ENCODE results near the gene SLX4IP. TPM values are rescaled to one million over a fixed set of nuclear protein-coding genes. Genes with fewer than 3 reads are reported as not detected.
"Not testable (repeated sequence)": the region's sequence is repeated elsewhere in the genome, so short reads cannot be mapped to it uniquely, and the experiment has no call there.

Gene SLX4IP
- total RNA-seq, 2 donors from 2014 or later: 4.0 to 4.6 TPM

DNA sequence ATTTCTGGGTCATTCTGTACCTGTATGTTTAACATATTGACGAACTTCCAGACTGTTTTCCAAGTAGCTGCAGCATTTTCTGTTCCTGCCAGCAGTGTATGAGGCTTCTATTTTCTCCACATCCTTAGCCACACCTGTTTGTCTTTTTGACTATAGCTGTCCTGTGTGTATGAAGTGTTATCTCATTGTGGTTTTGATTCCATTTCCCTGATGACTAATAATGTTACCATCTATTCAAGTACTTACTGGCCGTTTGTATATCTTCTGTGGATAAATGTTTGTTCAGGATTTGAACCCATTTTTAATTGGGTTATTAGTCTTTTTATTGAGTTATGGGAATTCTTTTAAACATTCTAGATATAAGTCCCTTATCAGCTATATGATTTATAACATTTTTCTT is 143.5 kb downstream of the SLX4IP start:
- H3K27ac Mint-ChIP-seq: no peak overlapping the region
- ATAC-seq (no peak), DNase-seq (no peak)
- no peaks in the 10 kb centered on the region for H3K9me3 ChIP-seq (ENCODE audit: control insufficient read depth, low read length, poor library complexity, severe bottlenecking)
- peaks cover 6% of the 10 kb centered on the region for H3K36me3 Mint-ChIP-seq (ENCODE audit: low read depth)
- H3K4me3 Mint-ChIP-seq: no peak overlapping the region
- H3K4me1 Mint-ChIP-seq: peaks cover 5% of the 10 kb centered on the region
- H3K27me3 Mint-ChIP-seq: no peaks in the 10 kb centered on the region

GRCh38 chr20:10579942-10580341 is 144.8 kb downstream of the SLX4IP start:
- H3K4me3 Mint-ChIP-seq: no peak overlapping the region
- no peak overlapping the region for H3K27ac Mint-ChIP-seq
- H3K9me3 ChIP-seq (ENCODE audit: control insufficient read depth, low read length, poor library complexity, severe bottlenecking): no peaks in the 10 kb centered on the region
- peaks cover 5% of the 10 kb centered on the region for H3K4me1 Mint-ChIP-seq
- ATAC-seq: no peak
- no peaks in the 10 kb centered on the region for H3K27me3 Mint-ChIP-seq
- DNase-seq: no peak
- H3K36me3 Mint-ChIP-seq (ENCODE audit: low read depth): peaks cover 3% of the 10 kb centered on the region

GRCh38 chr20:10580700-10581099 is 145.6 kb downstream of the SLX4IP start:
- peaks cover 5% of the 10 kb centered on the region for H3K4me1 Mint-ChIP-seq
- no peak overlapping the region for H3K4me3 Mint-ChIP-seq
- no peaks in the 10 kb centered on the region for H3K27me3 Mint-ChIP-seq
- H3K9me3 ChIP-seq (ENCODE audit: control insufficient read depth, low read length, poor library complexity, severe bottlenecking): no peaks in the 10 kb centered on the region
- ATAC-seq (no peak), DNase-seq (no peak)
- H3K36me3 Mint-ChIP-seq (ENCODE audit: low read depth): peaks cover 5% of the 10 kb centered on the region
- no peak overlapping the region for H3K27ac Mint-ChIP-seq

DNA sequence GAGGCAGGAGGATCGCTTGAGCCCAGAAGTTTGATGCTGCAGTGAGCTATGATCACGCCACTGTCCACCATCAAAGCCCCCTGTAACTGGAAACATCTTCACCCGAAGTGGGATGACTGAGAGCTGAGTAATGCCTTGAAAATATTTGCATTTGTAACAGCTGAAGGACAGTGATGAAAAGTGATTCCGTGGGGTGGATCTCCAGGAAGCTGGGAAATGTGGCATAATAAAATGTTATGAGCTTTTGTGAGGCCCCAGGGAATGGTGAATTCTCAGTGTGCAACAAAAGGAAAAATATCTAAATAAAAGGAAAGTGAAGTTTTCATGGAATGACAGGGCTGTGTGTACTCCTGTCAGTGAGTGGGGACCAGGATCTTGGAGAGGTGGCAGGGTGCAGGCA is 146.7 kb downstream of the SLX4IP start:
- Mint-ChIP-seq H3K4me1 (peaks cover 5% of the 10 kb centered on the region), H3K27me3 (no peaks in the 10 kb centered on the region), H3K4me3 (no peak overlapping the region), H3K36me3 (ENCODE audit: low read depth) (peaks cover 5% of the 10 kb centered on the region), H3K27ac (no peak overlapping the region)
- H3K9me3 ChIP-seq (ENCODE audit: control insufficient read depth, low read length, poor library complexity, severe bottlenecking): no peaks in the 10 kb centered on the region
- ATAC-seq (no peak), DNase-seq (no peak)

GRCh38 chr20:10584371-10584770 is 149.3 kb downstream of the SLX4IP start:
- no peaks in the 10 kb centered on the region for H3K27me3 Mint-ChIP-seq
- peaks cover 10% of the 10 kb centered on the region for H3K4me1 Mint-ChIP-seq
- peaks cover 5% of the 10 kb centered on the region for H3K36me3 Mint-ChIP-seq (ENCODE audit: low read depth)
- DNase-seq (no peak), ATAC-seq (no peak)
- H3K27ac Mint-ChIP-seq: no peak overlapping the region
- H3K9me3 ChIP-seq (ENCODE audit: control insufficient read depth, low read length, poor library complexity, severe bottlenecking): no peaks in the 10 kb centered on the region
- no peak overlapping the region for H3K4me3 Mint-ChIP-seq

GRCh38 chr20:10585308-10585707 is 150.2 kb downstream of the SLX4IP start:
- DNase-seq (no peak), ATAC-seq (no peak)
- peaks cover 4% of the 10 kb centered on the region for H3K36me3 Mint-ChIP-seq (ENCODE audit: low read depth)
- H3K4me1 Mint-ChIP-seq: peaks cover 8% of the 10 kb centered on the region
- no peaks in the 10 kb centered on the region for H3K9me3 ChIP-seq (ENCODE audit: control insufficient read depth, low read length, poor library complexity, severe bottlenecking)
- no peaks in the 10 kb centered on the region for H3K27me3 Mint-ChIP-seq
- no peak overlapping the region for H3K4me3 Mint-ChIP-seq
- no peak overlapping the region for H3K27ac Mint-ChIP-seq

DNA sequence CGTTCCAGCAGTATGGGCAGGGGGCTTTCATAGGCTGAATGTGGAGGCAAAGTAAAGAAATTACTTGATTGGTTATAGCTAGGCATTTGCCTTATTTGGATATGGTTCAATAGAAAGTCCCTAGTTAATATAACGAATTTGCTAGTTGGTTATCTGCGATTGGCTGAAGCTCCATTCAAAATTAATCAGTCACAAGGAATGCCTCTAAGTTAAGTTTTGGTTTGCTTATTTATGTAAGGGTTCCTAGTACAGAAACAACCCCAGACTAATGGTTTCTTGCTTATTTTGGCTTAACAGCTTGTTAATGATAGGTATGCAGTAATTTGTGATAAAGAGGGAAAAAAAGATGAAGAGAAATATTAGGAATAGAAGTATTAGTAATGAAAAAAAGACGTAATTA is 151.2 kb downstream of the SLX4IP start:
- H3K9me3 ChIP-seq (ENCODE audit: control insufficient read depth, low read length, poor library complexity, severe bottlenecking): no peaks in the 10 kb centered on the region
- peaks cover 2% of the 10 kb centered on the region for H3K36me3 Mint-ChIP-seq (ENCODE audit: low read depth)

DNA sequence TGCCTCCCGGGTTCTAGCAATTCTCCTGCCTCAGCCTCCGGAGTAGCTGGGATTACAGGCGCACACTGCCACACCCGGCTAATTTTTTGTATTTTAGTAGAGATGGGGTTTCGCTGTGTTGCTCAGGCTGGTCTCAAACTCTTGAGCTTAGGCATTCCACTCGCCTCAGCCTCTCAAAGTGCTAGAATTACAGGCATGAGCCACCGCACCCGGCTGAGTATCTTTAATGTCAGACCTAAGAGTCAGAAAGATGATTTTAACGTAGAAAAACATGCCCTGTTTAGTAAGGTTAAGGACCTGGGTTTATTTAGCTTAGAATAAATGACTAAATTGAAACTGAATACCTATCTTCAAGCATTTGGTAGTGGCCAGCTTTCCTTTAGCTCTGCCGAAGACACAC is 155.3 kb downstream of the SLX4IP start:
- H3K4me3 Mint-ChIP-seq; DNase-seq; H3K27me3 Mint-ChIP-seq; H3K36me3 Mint-ChIP-seq (ENCODE audit: low read depth); H3K9me3 ChIP-seq (ENCODE audit: control insufficient read depth, low read length, poor library complexity, severe bottlenecking); H3K27ac Mint-ChIP-seq; ATAC-seq: not testable (repeated sequence)
- peaks cover 11% of the 10 kb centered on the region for H3K4me1 Mint-ChIP-seq

More for the DNA sequence above, 151.2 kb downstream of the SLX4IP start:
- Mint-ChIP-seq H3K27me3 (no peaks in the 10 kb centered on the region), H3K4me3 (no peak overlapping the region), H3K27ac (no peak overlapping the region), H3K4me1 (peaks cover 8% of the 10 kb centered on the region)
- DNase-seq (no peak), ATAC-seq (no peak)

DNA sequence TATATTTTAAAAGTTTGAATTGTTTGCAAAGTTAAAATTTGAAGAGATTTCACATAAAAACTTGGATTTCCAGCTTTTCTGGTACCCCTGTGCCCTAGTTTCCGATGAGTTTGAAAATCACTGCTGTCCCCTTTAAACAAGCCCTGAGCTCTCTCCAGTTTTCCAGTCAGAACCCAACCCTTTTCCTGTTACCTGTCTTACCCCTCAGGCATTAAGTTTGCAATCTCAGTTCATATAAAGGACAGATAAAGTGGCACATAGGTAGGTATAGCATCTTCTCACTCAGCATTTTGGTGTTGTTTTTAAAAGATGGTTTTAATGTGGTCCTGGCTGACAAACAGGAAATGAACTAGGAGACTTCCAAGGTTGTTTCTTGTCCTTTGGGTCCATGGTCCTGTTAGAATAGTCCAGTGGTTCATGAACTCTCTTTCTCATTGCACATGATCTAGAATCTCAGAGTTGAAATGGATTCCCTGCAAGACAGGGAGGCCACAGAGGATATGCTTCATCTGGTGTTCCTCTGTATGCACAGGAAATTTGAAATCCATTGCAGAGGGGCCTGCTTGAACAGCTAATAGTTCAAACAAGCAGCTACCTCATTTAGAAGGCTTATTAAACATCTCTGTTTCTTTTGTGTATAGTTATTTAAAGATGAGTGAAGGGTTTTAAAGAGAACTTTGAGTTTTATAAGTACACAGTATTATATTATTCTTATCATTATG is 156.0 kb downstream of the SLX4IP start:
- H3K27ac Mint-ChIP-seq: no peak overlapping the region
- no peak for ATAC-seq
- no peak overlapping the region for H3K4me3 Mint-ChIP-seq

DNA sequence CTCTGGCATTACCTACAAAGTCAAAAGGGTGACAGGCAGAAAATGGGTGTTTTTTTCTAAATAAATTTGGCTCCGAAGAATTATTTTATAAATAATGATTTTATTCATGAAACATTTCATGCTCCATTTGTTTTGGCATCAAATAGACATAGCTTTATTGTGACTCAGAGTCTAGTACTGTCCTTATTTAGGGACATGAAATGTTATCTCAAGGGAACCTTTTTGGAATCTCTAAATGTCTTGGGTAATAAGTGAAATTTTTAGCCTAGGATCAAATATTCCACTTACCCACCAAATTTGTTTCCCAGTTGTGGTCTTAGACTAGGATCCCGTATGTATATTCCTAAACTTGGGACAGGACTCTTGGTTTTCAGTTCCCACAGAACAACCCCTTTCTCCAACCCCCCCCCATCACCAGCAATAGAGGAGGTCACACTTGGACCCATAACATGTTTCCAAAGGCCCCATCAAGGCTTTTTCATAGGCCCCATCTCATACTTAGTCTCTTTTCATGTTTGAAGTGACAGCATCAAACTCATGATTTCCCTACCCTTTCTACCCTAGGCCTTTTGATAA is 156.9 kb downstream of the SLX4IP start:
- ATAC-seq (no peak), DNase-seq (no peak)
- no peak overlapping the region for H3K4me3 Mint-ChIP-seq
- H3K36me3 Mint-ChIP-seq (ENCODE audit: low read depth): peaks cover 2% of the 10 kb centered on the region
- no peak overlapping the region for H3K27ac Mint-ChIP-seq
- H3K9me3 ChIP-seq (ENCODE audit: control insufficient read depth, low read length, poor library complexity, severe bottlenecking): no peaks in the 10 kb centered on the region
- H3K4me1 Mint-ChIP-seq: peaks cover 11% of the 10 kb centered on the region
- no peaks in the 10 kb centered on the region for H3K27me3 Mint-ChIP-seq

More for the DNA sequence above, 156.0 kb downstream of the SLX4IP start:
- no peaks in the 10 kb centered on the region for H3K9me3 ChIP-seq (ENCODE audit: control insufficient read depth, low read length, poor library complexity, severe bottlenecking)
- Mint-ChIP-seq H3K36me3 (ENCODE audit: low read depth) (peaks cover 2% of the 10 kb centered on the region), H3K4me1 (peaks cover 11% of the 10 kb centered on the region), H3K27me3 (no peaks in the 10 kb centered on the region)
- no peak for DNase-seq

DNA sequence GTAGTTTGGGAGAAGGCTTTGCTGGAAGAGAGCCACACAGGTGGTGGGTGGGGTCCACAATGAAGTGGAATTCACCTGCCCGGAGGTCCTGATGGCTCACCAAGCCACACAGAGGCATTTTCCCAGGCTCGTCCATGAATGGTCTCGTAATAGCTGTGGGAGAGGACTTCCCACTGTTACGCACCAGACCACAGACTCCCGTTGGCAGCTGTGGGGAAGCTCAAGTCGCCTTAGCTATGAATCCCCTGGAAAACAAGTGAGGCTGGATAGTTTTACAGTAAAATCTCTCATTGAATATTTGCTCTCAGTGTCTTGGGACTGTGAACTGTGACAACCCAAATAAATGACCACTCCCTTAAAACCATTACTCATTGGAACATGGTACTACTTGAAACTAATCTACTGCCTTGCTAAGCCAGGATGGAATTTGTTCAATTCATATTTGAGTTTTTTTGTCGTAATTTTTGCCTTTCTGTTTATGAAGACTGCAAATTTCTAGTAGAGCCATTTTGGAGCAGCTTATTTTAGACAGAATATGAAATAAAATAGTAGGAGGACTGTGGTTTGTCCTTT is 159.3 kb downstream of the SLX4IP start:
- Mint-ChIP-seq H3K36me3 (ENCODE audit: low read depth) (peaks cover 2% of the 10 kb centered on the region), H3K27ac (no peak overlapping the region), H3K4me3 (no peak overlapping the region), H3K4me1 (peaks cover 5% of the 10 kb centered on the region), H3K27me3 (no peaks in the 10 kb centered on the region)
- no peaks in the 10 kb centered on the region for H3K9me3 ChIP-seq (ENCODE audit: control insufficient read depth, low read length, poor library complexity, severe bottlenecking)
- ATAC-seq: no peak
- no peak for DNase-seq

GRCh38 chr20:10595266-10595665 is 160.2 kb downstream of the SLX4IP start:
- no peak for ATAC-seq
- H3K36me3 Mint-ChIP-seq (ENCODE audit: low read depth): peaks cover 2% of the 10 kb centered on the region
- peaks cover 5% of the 10 kb centered on the region for H3K4me1 Mint-ChIP-seq
- H3K9me3 ChIP-seq (ENCODE audit: control insufficient read depth, low read length, poor library complexity, severe bottlenecking): no peaks in the 10 kb centered on the region
- H3K4me3 Mint-ChIP-seq: no peak overlapping the region
- H3K27me3 Mint-ChIP-seq: no peaks in the 10 kb centered on the region
- DNase-seq: no peak
- H3K27ac Mint-ChIP-seq: no peak overlapping the region

GRCh38 chr20:10595985-10596384 is 160.9 kb downstream of the SLX4IP start:
- no peaks in the 10 kb centered on the region for H3K9me3 ChIP-seq (ENCODE audit: control insufficient read depth, low read length, poor library complexity, severe bottlenecking)
- H3K36me3 Mint-ChIP-seq (ENCODE audit: low read depth): peaks cover 2% of the 10 kb centered on the region
- no peaks in the 10 kb centered on the region for H3K27me3 Mint-ChIP-seq
- peaks cover 5% of the 10 kb centered on the region for H3K4me1 Mint-ChIP-seq
- DNase-seq: no peak
- no peak overlapping the region for H3K27ac Mint-ChIP-seq
- H3K4me3 Mint-ChIP-seq: no peak overlapping the region
- no peak for ATAC-seq

DNA sequence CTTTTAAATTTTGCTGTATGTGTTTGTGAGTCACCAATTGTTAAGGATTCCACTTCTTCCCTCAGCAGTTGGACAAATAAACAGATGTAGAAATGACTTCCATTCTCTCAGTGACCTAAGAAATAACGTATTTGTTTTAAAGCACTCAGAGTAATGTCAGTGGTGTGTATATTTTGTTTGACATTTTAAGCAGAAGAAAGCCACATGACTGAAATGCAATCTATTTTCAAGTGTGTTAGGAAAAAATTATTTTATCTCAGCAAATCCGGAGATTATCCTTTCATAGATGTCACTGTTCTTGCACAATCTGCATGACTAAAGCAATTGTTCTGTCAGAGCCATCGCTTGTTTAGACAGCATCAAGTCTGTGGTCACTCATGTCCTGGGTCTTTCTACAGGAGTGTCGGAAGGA is 161.6 kb downstream of the SLX4IP start:
- DNase-seq: no peak
- Mint-ChIP-seq H3K27me3 (no peaks in the 10 kb centered on the region), H3K4me3 (no peak overlapping the region), H3K27ac (no peak overlapping the region), H3K36me3 (ENCODE audit: low read depth) (peaks cover 5% of the 10 kb centered on the region), H3K4me1 (peaks cover 2% of the 10 kb centered on the region)
- no peaks in the 10 kb centered on the region for H3K9me3 ChIP-seq (ENCODE audit: control insufficient read depth, low read length, poor library complexity, severe bottlenecking)
- no peak for ATAC-seq

Data from T-helper 17 cell (primary cell).